Upper lobe of left lung (tissue), 4 donors: ENCODE results near the gene COG3.

ENCODE experiments used
- CTCF ChIP-seq, 6 experiments: fragments of 450-650 bp in 4 of 6; fragments of 200-600 bp in 2 of 6; sonication (generic) in 2 of 6; IDR thresholded peaks; one replicate each; pipeline ENCODE4 v1.5.1; 2016 to 2019; ENCODE audit warnings: antibody characterized with exemption in 6 of 6
- POLR2A ChIP-seq, 4 donors: fragments of 450-650 bp; IDR thresholded peaks; one replicate each; pipeline ENCODE4 v1.5.1; 2016 to 2017; ENCODE audit warnings: antibody characterized with exemption in 4 of 4, mild to moderate bottlenecking in 2 of 4
- POLR2AphosphoS5 ChIP-seq, 2 donors: sonication (generic); formaldehyde crosslinking; IDR thresholded peaks; one replicate each; pipeline ENCODE4 v1.5.1; 2017; ENCODE audit warnings: antibody characterized with exemption in 2 of 2

DNA sequence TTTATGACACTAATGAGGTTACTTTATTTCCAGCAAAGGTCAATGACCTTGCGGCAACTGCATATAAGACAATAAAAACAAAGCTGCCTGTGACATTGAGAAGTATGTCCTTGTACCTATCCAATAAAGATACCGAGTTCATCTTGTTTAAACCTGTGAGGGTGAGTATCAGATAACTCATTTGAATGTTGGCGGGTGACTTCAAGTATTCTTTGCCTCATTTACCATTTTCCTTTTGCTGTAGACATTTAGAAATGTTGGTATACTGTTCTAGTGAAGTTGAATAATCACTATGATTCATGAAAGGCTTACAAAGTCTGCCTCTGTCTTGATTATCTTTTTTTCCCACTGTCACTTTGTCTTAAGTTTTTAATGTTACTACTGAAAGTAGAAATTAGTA lies 65.0 kb downstream of the COG3 start:
- no peak for TF ChIP-seq POLR2AphosphoS5 (IDR thresholded peaks at IDR 0.05)
- TF ChIP-seq POLR2A (IDR thresholded peaks at IDR 0.05) = no peak
- no peak for TF ChIP-seq CTCF (IDR thresholded peaks at IDR 0.05)
